NCI-H510A treated with DMSO at 0.1 percent for 48 hours (cell line): ENCODE results near the gene CCDC40.
A peak's percentile ranks its signal among the peaks of the same experiment; 100 is the strongest.

ENCODE experiments used
- DNase-seq: peaks from one replicate; lab custom pipeline; 2025; lab: John Stamatoyannopoulos, UW

CCDC40 gene

DNA sequence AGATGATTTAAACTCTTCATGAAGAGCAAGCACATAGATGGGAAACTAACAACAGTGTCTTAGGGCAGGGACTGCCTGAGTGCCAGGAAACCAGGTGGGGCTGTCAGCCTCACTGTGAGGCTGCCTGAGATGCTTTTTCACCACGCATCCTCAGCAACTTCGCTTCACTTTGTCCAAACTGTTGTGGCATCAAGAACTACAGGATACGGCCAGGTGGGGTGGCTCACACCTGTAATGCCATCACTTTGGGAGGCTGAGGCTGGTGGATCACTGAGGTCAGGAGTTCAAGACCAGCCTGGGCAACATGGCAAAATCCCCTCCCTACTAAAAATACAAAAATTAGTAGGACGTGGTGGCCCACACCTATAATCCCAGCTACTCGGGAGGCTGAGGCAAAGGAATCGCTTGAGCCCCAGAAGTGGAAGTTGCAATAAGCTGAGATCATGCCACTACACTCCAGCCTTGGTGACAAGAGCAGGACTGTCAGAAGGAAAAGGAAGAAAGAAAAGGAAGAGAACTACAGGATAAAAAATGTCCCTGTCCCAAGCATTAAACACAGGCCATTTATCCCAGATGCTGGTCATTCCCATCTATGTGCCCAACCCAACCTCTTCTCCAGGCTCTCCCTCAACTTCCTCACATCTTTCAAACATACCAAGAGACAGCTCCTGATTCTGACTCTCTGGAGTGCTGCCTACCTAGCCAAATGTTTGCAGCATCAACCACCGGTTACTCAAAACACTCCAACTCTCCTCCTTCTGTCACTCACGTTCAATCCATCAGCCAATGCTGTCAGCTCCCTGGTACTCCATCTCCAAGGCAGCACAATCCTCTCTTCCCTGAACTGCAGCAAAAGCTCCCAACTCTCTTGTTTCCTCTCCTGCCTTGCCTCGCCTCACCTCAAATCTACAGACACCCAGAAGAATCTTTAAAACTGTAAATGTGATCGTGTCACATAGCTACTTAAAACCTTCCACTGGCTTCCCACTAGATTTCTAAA is 108.9 kb downstream of the CCDC40 start:
- no peak for DNase-seq

DNA sequence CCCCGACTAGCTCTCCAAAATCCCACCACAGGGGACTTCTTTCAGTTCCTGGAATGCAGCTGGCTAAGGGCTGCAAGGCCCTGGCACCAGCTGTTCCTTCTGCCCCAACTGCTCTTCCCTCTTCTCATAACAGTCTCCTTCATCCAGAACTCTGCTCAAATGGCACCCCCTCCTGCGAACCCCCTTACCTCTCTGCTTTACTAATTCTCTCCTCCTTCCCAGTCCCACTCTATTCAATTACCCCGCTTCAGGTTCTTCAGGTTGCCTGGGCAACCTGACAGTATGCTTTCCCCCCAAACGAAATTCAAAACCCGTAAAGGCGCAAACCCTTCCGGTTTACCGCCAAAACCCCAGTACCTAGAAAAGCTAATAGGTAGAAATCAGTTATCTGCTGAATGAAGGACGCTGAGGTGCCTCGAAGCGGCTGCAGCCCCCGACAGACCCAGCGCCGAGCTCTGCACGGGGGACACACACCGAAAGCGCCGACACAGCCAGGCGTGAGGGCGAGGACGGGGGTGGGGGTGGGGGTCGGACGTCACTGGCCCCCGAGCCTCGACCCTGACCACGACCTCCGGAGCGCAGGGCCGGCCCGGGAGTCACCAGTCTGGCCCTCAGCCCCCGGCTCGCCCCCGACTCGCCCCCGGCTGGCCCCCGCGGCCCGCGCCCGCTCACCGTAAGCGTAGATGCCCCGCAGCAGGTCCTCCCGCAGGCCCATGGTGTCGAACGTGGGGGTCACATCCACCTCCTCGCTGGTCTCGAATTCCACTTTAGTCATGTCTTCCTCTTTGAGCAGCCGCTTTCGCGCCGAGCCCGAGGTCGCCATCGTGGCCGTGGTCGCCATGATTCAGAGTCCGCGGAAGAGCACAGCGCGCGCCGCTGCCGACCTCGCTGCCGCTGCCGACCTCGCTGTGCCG is 109.9 kb downstream of the CCDC40 start:
- no peak for DNase-seq

DNA sequence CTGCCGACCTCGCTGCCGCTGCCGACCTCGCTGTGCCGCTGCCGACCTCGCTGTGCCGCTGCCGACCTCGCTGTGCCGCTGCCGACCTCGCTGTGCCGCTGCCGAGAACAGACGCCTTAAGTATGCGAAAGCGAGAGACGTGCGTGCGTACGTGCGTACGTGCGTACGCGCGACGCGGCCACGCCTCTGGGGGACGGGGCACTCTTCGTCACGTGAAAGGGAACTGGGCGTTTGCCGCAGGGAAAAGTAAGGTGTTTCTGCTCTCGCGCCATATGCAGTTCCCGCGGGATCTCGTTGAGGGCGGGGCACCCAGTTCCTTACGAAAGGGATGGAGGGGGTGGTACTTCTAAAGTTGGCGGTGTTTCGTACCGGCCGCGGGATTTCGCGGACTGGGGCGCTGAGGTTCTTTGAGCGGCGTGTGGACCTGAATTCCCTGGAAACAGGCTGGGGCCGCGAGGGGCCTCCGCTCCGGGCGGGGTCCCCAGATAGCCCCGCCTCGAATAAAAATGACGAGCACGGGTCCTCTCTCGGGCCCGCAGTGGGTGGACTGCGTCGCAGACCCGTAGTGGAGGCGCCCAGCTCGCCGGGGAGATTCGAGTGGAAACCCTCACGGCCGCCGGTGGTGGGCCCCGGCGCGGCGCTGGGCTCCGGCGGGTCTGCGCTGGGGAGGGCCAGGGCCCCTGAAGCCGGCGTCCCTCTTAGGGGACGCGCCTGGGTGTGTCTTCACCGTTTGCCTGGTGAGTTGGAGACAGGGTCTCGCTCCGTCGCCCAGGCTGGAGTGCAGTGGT is 110.8 kb downstream of the CCDC40 start, which contains the start of gene EIF4A3:
Gene EIF4A3, minus strand, starts transcription at position 94 of the 788 bp plus-strand sequence. CDS start 167 bp downstream, outside the sequence.
- DNase-seq: peak; percentile 96
